SU-DHL-6 (cell line): ENCODE measurements around the gene ECD.

ENCODE experiments used
- H2AFZ ChIP-seq: fragments of 200-600 bp; sonication (generic); 2 replicates; pipeline ENCODE4 v1.6.1; 2014; ENCODE audit warnings: low read depth, mild to moderate bottlenecking, moderate library complexity, mixed read lengths, antibody characterized with exemption, low read length; ENCODE audit not compliant: severe bottlenecking
- H3F3A ChIP-seq: fragments of 200-600 bp; shearing (Covaris generic); 2 replicates; pipeline ENCODE4 v1.6.0; 2016; ENCODE audit warnings: antibody characterized with exemption, mild to moderate bottlenecking; ENCODE audit not compliant: insufficient read depth
- H3K27ac ChIP-seq: fragments of 200-600 bp; sonication (generic); 2 replicates; pipeline ENCODE4 v1.5.1; 2016; ENCODE audit warnings: low read depth, mild to moderate bottlenecking, low read length, moderate library complexity, mixed read lengths
- H3K27me3 ChIP-seq: fragments of 200-600 bp; sonication (generic), shearing (Covaris generic); 2 replicates; pipeline ENCODE4 v1.6.0; 2014; ENCODE audit warnings: mild to moderate bottlenecking, low read length
- H3K36me3 ChIP-seq: fragments of 200-600 bp; sonication (generic); 2 replicates; pipeline ENCODE4 v1.6.1; 2014; ENCODE audit warnings: mild to moderate bottlenecking, low read length, mixed read lengths
- H3K4me2 ChIP-seq: fragments of 300-600, 200-600 bp; shearing (Covaris generic), sonication (generic); 2 replicates; pipeline ENCODE4 v1.6.0; 2014; ENCODE audit warnings: low read length, low read depth, mild to moderate bottlenecking; ENCODE audit not compliant: poor library complexity, severe bottlenecking
- H3K4me3 ChIP-seq: fragments of 200-600 bp; sonication (generic); 2 replicates; pipeline ENCODE4 v1.5.1; 2014; ENCODE audit warnings: antibody characterized with exemption, low read length, mild to moderate bottlenecking, mixed read lengths; ENCODE audit not compliant: insufficient read depth, poor library complexity, severe bottlenecking
- H3K79me2 ChIP-seq: fragments of 200-600 bp; sonication (generic); 2 replicates; pipeline ENCODE4 v1.6.1; 2014; ENCODE audit warnings: mild to moderate bottlenecking, low read length, moderate library complexity; ENCODE audit not compliant: insufficient read depth
- H3K9ac ChIP-seq: fragments of 200-600 bp; sonication (generic); 2 replicates; pipeline ENCODE4 v1.7.0; 2014; ENCODE audit warnings: mild to moderate bottlenecking, low read length
- H3K9me2 ChIP-seq: fragments of 200-600 bp; sonication (generic); replicated peaks from 2 replicates; pipeline ENCODE4 v1.6.1; 2014; ENCODE audit warnings: low read length; ENCODE audit not compliant: insufficient read depth
- H3K9me3 ChIP-seq: fragments of 200-600 bp; sonication (generic); 2 replicates; pipeline ENCODE4 v1.6.1; 2014; ENCODE audit warnings: low read length, mixed read lengths; ENCODE audit not compliant: insufficient read depth
- H4K20me1 ChIP-seq: fragments of 200-600 bp; sonication (generic); 2 replicates; pipeline ENCODE4 v1.6.1; 2014; ENCODE audit warnings: low read depth, mild to moderate bottlenecking, antibody characterized with exemption, low read length, moderate library complexity, mixed read lengths
- EZH2phosphoT487 ChIP-seq: fragments of 200-600 bp; sonication (generic), shearing (Covaris generic); conservative IDR thresholded peaks from 2 replicates; pipeline ENCODE4 v1.6.1; 2018; ENCODE audit warnings: mild to moderate bottlenecking, antibody characterized with exemption, low read length, moderate library complexity, mixed read lengths
- TF ChIP-seq, protein P1 (sequence below): fragments of 200-600 bp; sonication (generic); IDR thresholded peaks from one replicate; pipeline ENCODE4 v1.5.1; 2017; ENCODE audit warnings: antibody characterized with exemption, mild to moderate bottlenecking, low read length, moderate library complexity; ENCODE audit not compliant: insufficient read depth, poor library complexity, severe bottlenecking

The ECD gene

GRCh38 chr10:73139251-73139650 lies 28.6 kb downstream of the ECD start:
- Histone ChIP-seq H3K4me2 (no peak overlapping the region), H3K9me2 (no peaks in the 10 kb centered on the region), H4K20me1 (no peaks in the 10 kb centered on the region), H3K9ac (no peak overlapping the region), H3K79me2 (no peaks in the 10 kb centered on the region), H3K27ac (no peak overlapping the region), H3K9me3 (no peaks in the 10 kb centered on the region), H3K4me3 (no peak overlapping the region), H3K36me3 (peaks cover 41% of the 10 kb centered on the region), H2AFZ (no peak overlapping the region), H3K27me3 (no peaks in the 10 kb centered on the region), H3F3A (no peaks in the 10 kb centered on the region)
- TF ChIP-seq, protein P1, sequence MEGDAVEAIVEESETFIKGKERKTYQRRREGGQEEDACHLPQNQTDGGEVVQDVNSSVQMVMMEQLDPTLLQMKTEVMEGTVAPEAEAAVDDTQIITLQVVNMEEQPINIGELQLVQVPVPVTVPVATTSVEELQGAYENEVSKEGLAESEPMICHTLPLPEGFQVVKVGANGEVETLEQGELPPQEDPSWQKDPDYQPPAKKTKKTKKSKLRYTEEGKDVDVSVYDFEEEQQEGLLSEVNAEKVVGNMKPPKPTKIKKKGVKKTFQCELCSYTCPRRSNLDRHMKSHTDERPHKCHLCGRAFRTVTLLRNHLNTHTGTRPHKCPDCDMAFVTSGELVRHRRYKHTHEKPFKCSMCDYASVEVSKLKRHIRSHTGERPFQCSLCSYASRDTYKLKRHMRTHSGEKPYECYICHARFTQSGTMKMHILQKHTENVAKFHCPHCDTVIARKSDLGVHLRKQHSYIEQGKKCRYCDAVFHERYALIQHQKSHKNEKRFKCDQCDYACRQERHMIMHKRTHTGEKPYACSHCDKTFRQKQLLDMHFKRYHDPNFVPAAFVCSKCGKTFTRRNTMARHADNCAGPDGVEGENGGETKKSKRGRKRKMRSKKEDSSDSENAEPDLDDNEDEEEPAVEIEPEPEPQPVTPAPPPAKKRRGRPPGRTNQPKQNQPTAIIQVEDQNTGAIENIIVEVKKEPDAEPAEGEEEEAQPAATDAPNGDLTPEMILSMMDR = no peak
- no peak for TF ChIP-seq EZH2phosphoT487

DNA sequence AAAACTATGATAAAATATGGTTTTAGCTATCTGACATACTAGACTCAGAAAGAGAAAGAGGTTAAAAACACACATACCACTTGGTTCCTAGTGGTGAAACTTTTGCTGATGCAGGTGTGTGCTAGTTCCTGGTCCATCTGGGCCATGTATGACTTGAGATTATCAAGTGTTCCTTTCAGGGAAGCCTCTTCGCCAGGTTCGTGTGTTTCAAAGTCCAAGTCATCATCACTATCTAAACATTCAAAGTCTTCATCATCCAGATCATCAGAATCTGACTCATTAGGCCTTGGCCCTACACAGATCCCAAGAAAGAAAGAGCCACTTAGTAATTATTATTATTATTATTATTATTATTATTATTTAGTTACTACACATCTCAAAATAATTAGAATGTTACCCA lies 31.2 kb downstream of the ECD start:
- no peak for TF ChIP-seq EZH2phosphoT487
- TF ChIP-seq, protein P1 = no peak
- Histone ChIP-seq H3K27me3 (no peaks in the 10 kb centered on the region), H3K36me3 (peaks cover 52% of the 10 kb centered on the region), H4K20me1 (no peaks in the 10 kb centered on the region), H3F3A (no peaks in the 10 kb centered on the region), H3K4me3 (no peak overlapping the region), H3K9me3 (no peaks in the 10 kb centered on the region), H3K4me2 (no peak overlapping the region), H3K27ac (no peak overlapping the region), H3K9me2 (no peaks in the 10 kb centered on the region), H3K79me2 (no peaks in the 10 kb centered on the region), H2AFZ (no peak overlapping the region), H3K9ac (no peak overlapping the region)

DNA sequence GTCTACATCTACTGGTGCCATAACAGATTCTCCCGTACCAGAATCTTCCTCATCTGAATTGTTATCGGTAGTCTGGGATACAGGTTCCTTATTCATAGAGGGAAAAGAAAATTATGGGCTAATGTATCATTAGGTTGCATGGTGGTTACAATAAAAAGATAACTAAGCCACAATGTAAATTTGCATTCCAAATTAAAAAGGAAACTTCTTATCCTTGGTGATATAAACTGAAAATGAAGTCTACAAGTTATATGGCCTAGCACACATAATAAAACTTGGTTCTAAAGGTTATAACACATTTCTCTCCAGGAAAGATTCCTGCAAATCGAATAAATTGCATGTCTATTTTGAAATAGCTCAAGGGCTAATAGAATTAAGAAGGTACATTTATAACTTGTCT lies 33.1 kb downstream of the ECD start:
- no peak overlapping the region for H3K27ac ChIP-seq
- no peak overlapping the region for H3K4me2 ChIP-seq
- H3K9me2 ChIP-seq = no peaks in the 10 kb centered on the region
- H3K79me2 ChIP-seq = no peaks in the 10 kb centered on the region
- no peaks in the 10 kb centered on the region for H3F3A ChIP-seq
- TF ChIP-seq, protein P1 = no peak
- no peak for TF ChIP-seq EZH2phosphoT487
- no peak overlapping the region for H3K4me3 ChIP-seq
- no peaks in the 10 kb centered on the region for H3K9me3 ChIP-seq
- H3K9ac ChIP-seq = no peak overlapping the region
- peaks cover 60% of the 10 kb centered on the region for H3K36me3 ChIP-seq
- H3K27me3 ChIP-seq = no peaks in the 10 kb centered on the region
- no peaks in the 10 kb centered on the region for H4K20me1 ChIP-seq
- H2AFZ ChIP-seq = no peak overlapping the region
